Ovary (tissue), 3 donors: ENCODE results near the gene RBM20.

Experiments
- CTCF ChIP-seq, 3 donors: fragments of 450-650 bp in 2 of 3; fragments of 200-600 bp in 1 of 3; IDR thresholded peaks; one replicate each; pipeline versions ENCODE4 v1.5.1 to v1.8.0; 2016 to 2022; ENCODE audit warnings: antibody characterized with exemption in 3 of 3, mild to moderate bottlenecking in 1 of 3
- EP300 ChIP-seq: sonication (generic); formaldehyde crosslinking; IDR thresholded peaks from one replicate; pipeline ENCODE4 v1.6.1; 2017; ENCODE audit warnings: antibody characterized with exemption
- POLR2A ChIP-seq: fragments of 450-650 bp; IDR thresholded peaks from one replicate; pipeline ENCODE4 v1.6.1; 2017; ENCODE audit warnings: antibody characterized with exemption, mild to moderate bottlenecking, moderate library complexity
- donor health status: DM: no; HTN: no; CAD: no.

GRCh38 chr10:110868981-110869380 lies 224.8 kb downstream of the RBM20 start:
- no peak for TF ChIP-seq POLR2A
- TF ChIP-seq EP300 = no peak
- no peak for TF ChIP-seq CTCF (IDR thresholded peaks at IDR 0.05)
